ENCODE data around the gene FSCN2. TPM values are rescaled to one million over a fixed set of nuclear protein-coding genes. Genes with fewer than 3 reads are reported as not detected.

FSCN2 gene
- 1.2 and 2.7 TPM in 2 replicates for total RNA-seq

GRCh38 chr17:81527591-81528383 is at the start of gene FSCN2:
Gene FSCN2, plus strand, starts transcription at chr17:81528377. Its CDS starts 155 bp downstream, at chr17:81528532.

GRCh38 chr17:81512562-81513371 is 15.4 kb upstream of the FSCN2 start, which contains the start of gene ACTG1:
Gene ACTG1, minus strand, starts transcription at chr17:81512799. Its CDS starts 445 bp downstream, at chr17:81512354.

DNA sequence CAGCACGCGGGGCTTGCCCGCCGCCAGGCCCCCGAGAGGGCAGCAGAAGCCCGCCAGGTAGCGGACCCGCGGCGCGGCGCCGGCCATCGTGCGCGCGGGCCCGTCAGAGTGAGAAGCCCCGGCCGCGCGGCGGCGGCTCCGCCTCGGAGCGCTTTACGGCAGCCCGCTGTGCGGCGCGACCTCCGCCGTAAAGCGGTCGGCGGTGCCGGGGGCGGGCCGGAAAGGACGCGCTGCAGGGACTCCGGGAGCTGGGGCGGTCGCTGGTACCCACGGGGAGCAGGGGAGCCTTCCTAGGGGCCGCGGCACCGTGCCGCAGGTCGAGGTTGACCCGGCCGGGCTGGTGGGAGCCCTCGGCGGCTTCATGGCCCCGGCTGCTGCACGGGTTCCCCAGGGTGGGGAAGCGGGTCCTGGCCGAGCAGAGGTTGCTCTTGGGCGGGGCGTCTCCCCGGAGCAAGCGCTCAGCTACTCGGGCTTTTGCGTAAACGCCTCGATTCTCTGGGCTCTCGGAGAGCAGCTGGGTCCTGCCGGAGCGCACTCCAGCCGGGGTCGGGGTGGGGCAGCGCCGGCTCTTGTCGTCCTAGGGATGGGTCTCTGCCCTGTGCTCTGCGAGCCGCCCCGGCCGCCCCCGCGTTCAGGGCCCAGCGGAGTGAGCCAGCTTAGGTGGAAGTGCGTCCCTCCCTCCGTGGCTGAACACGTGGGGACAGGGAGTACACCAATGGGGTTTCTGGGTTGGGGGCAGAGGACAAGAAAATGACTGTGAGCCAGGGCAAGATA is 24.3 kb downstream of the FSCN2 start, which contains the start of gene FAAP100:
Gene FAAP100, minus strand, starts transcription at position 110 of the 774 bp plus-strand sequence. Its CDS starts 23 bp downstream, at position 87.

Other genes with a start within 250 kb of the FSCN2 start
- gene SLC38A10, start 233.1 kb upstream of the FSCN2 start, total RNA-seq, result 151 and 240 TPM in 2 replicates
- 3.0 and 9.0 TPM in 2 replicates for gene BAHCC1, start 132.9 kb upstream of the FSCN2 start, total RNA-seq
- gene ACTG1, start 15.6 kb upstream of the FSCN2 start, total RNA-seq, result 6,408 and 8,170 TPM in 2 replicates
- 14.6 and 27.2 TPM in 2 replicates for gene FAAP100, start 24.0 kb downstream of the FSCN2 start, total RNA-seq
- 94.1 and 131 TPM in 2 replicates for gene NPLOC4, start 108.7 kb downstream of the FSCN2 start, total RNA-seq
- 2.1 and 3.6 TPM in 2 replicates for gene TSPAN10, start 108.8 kb downstream of the FSCN2 start, total RNA-seq
- not detected in 2 replicates for gene PDE6G, start 128.2 kb downstream of the FSCN2 start, total RNA-seq
- gene OXLD1, start 138.2 kb downstream of the FSCN2 start, total RNA-seq, result 18.4 and 37.1 TPM in 2 replicates
- 5.3 and 11.0 TPM in 2 replicates for gene CCDC137, start 138.4 kb downstream of the FSCN2 start, total RNA-seq
- 17.8 and 19.4 TPM in 2 replicates for gene ARL16, start 155.4 kb downstream of the FSCN2 start, total RNA-seq
- gene HGS, start 155.6 kb downstream of the FSCN2 start, total RNA-seq, result 73.6 and 138 TPM in 2 replicates
- 4.2 and 7.8 TPM in 2 replicates for gene MRPL12, start 175.0 kb downstream of the FSCN2 start, total RNA-seq
- gene SLC25A10, start 183.9 kb downstream of the FSCN2 start, total RNA-seq, result 8.0 and 10.5 TPM in 2 replicates